ENCODE results near the gene ANGPTL2. TPM values are rescaled to one million over a fixed set of nuclear protein-coding genes. Genes with fewer than 3 reads are reported as not detected.

Gene ANGPTL2
- total RNA-seq, 1 donor from 2014 or later, result 16.6 TPM

DNA sequence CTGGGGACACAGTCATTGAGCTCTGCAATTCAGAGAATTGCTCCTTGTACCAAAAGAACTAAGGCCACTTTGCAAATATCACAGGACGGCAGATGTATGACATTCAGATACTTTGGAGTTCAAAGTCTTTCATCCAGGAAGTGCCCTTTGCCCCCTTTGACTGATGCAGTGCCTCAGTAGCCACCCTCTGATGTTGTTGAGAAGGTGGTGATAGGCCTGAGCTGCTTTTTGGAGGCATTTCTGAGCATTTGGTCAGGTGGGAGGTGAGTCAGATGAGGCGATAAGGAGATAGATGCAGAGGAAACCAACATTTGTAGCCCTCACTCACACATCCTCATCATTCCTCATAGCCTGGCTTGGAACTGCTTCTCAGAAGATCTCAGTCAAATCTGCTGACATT, 63.4 kb downstream of the ANGPTL2 start:
- no peak overlapping the region for H3K4me3 Mint-ChIP-seq
- peaks cover 3% of the 10 kb centered on the region for H3K4me1 Mint-ChIP-seq
- H3K27me3 Mint-ChIP-seq (ENCODE audit: low read depth), result no peaks in the 10 kb centered on the region
- no peak overlapping the region for H3K27ac Mint-ChIP-seq
- peaks cover 4% of the 10 kb centered on the region for H3K36me3 Mint-ChIP-seq
- no peaks in the 10 kb centered on the region for H3K9me3 Mint-ChIP-seq
- DNase-seq (ENCODE audit: low spot score in 2 of 2, unreplicated experiment in 2 of 2), result no peak
- TF ChIP-seq, protein P1, sequence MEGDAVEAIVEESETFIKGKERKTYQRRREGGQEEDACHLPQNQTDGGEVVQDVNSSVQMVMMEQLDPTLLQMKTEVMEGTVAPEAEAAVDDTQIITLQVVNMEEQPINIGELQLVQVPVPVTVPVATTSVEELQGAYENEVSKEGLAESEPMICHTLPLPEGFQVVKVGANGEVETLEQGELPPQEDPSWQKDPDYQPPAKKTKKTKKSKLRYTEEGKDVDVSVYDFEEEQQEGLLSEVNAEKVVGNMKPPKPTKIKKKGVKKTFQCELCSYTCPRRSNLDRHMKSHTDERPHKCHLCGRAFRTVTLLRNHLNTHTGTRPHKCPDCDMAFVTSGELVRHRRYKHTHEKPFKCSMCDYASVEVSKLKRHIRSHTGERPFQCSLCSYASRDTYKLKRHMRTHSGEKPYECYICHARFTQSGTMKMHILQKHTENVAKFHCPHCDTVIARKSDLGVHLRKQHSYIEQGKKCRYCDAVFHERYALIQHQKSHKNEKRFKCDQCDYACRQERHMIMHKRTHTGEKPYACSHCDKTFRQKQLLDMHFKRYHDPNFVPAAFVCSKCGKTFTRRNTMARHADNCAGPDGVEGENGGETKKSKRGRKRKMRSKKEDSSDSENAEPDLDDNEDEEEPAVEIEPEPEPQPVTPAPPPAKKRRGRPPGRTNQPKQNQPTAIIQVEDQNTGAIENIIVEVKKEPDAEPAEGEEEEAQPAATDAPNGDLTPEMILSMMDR (IDR thresholded peaks at IDR 0.05; ENCODE audit: unreplicated experiment), result no peak

GRCh38 chr9:127058645-127059021, 63.8 kb downstream of the ANGPTL2 start:
- no peak overlapping the region for H3K27ac Mint-ChIP-seq

GRCh38 chr9:127058011-127058644, 64.3 kb downstream of the ANGPTL2 start:
- no peaks in the 10 kb centered on the region for H3K27me3 Mint-ChIP-seq (ENCODE audit: low read depth)
- H3K27ac Mint-ChIP-seq, result no peak overlapping the region
- no peaks in the 10 kb centered on the region for H3K9me3 Mint-ChIP-seq
- DNase-seq (ENCODE audit: low spot score in 2 of 2, unreplicated experiment in 2 of 2), result no peak
- no peak overlapping the region for H3K4me3 Mint-ChIP-seq
- peaks cover 4% of the 10 kb centered on the region for H3K36me3 Mint-ChIP-seq
- H3K4me1 Mint-ChIP-seq, result peaks cover 11% of the 10 kb centered on the region
- TF ChIP-seq, protein P1 (IDR thresholded peaks at IDR 0.05; ENCODE audit: unreplicated experiment), result no peak

More at GRCh38 chr9:127058645-127059021, 63.8 kb downstream of the ANGPTL2 start:
- Mint-ChIP-seq H3K4me3 (no peak overlapping the region), H3K36me3 (peaks cover 4% of the 10 kb centered on the region), H3K27me3 (ENCODE audit: low read depth) (no peaks in the 10 kb centered on the region), H3K4me1 (peaks cover 7% of the 10 kb centered on the region), H3K9me3 (no peaks in the 10 kb centered on the region)
- DNase-seq (ENCODE audit: low spot score in 2 of 2, unreplicated experiment in 2 of 2), result no peak
- TF ChIP-seq, protein P1 (IDR thresholded peaks at IDR 0.05; ENCODE audit: unreplicated experiment), result no peak

GRCh38 chr9:127056446-127056845, 66.0 kb downstream of the ANGPTL2 start:
- H3K9me3 Mint-ChIP-seq, result no peaks in the 10 kb centered on the region
- no peak overlapping the region for H3K4me3 Mint-ChIP-seq
- H3K27me3 Mint-ChIP-seq (ENCODE audit: low read depth), result no peaks in the 10 kb centered on the region
- H3K27ac Mint-ChIP-seq, result no peak overlapping the region
- TF ChIP-seq, protein P1 (IDR thresholded peaks at IDR 0.05; ENCODE audit: unreplicated experiment), result no peak
- peaks cover 21% of the 10 kb centered on the region for H3K4me1 Mint-ChIP-seq
- DNase-seq (ENCODE audit: low spot score in 2 of 2, unreplicated experiment in 2 of 2), result no peak
- peaks cover 1% of the 10 kb centered on the region for H3K36me3 Mint-ChIP-seq

- no peaks in the 10 kb centered on the region for H3K9me3 Mint-ChIP-seq
- no peaks in the 10 kb centered on the region for H3K27me3 Mint-ChIP-seq (ENCODE audit: low read depth)
- no peaks in the 10 kb centered on the region for H3K36me3 Mint-ChIP-seq
- no peak overlapping the region for H3K27ac Mint-ChIP-seq
- H3K4me1 Mint-ChIP-seq, result peaks cover 22% of the 10 kb centered on the region
- TF ChIP-seq, protein P1 (IDR thresholded peaks at IDR 0.05; ENCODE audit: unreplicated experiment), result no peak
- no peak for DNase-seq (ENCODE audit: low spot score in 2 of 2, unreplicated experiment in 2 of 2)
- no peak overlapping the region for H3K4me3 Mint-ChIP-seq
These were observed 66.6 kb downstream of the ANGPTL2 start for GRCh38 chr9:127055745-127056402.

Measured in mesothelial cell of epicardium (in vitro differentiated cells).